ENCODE measurements around the gene ANXA10. TPM values are rescaled to one million over a fixed set of nuclear protein-coding genes. Genes with fewer than 3 reads are reported as not detected.

The ANXA10 gene
- total RNA-seq, 2 donors from 2014 or later: not detected

- ATAC-seq (no peak), DNase-seq (no peak)
- intact Hi-C loops (cut with DNase I): loop anchor here in 1 of 2 donors (10.0 kb wide), 1 partner anchor 1987 kb away; no protein-coding TSS in a partner anchor
These were observed 59.0 kb downstream of the ANXA10 start for GRCh38 chr4:168151327-168151726.

- no peak for ATAC-seq
- DNase-seq: no peak
- intact Hi-C loops (cut with DNase I): loop anchor here in 1 of 2 donors (10.0 kb wide), 1 partner anchor 1988 kb away; no protein-coding TSS in a partner anchor
These were observed 60.6 kb downstream of the ANXA10 start for GRCh38 chr4:168152837-168153500.

- DNase-seq (peak; percentile 78), ATAC-seq (peak; percentile 53 to 73)
- intact Hi-C loops (cut with DNase I): loop anchor here in 1 of 2 donors (10.0 kb wide), 1 partner anchor 1989 kb away; no protein-coding TSS in a partner anchor
These were observed 61.5 kb downstream of the ANXA10 start for GRCh38 chr4:168153596-168154440.

GRCh38 chr4:168154546-168155277 lies 62.4 kb downstream of the ANXA10 start:
- DNase-seq (no peak), ATAC-seq (no peak)
- intact Hi-C loops (cut with DNase I): loop anchor here in 1 of 2 donors (10.0 kb wide), 1 partner anchor 1990 kb away; no protein-coding TSS in a partner anchor

- no peak for ATAC-seq
- no peak for DNase-seq
- intact Hi-C loops (cut with DNase I): no loop called here
These were observed 70.3 kb downstream of the ANXA10 start for GRCh38 chr4:168162604-168163003.

GRCh38 chr4:168163106-168163505 lies 70.8 kb downstream of the ANXA10 start:
- DNase-seq (no peak), ATAC-seq (no peak)
- intact Hi-C loops (cut with DNase I): no loop called here

GRCh38 chr4:168164045-168164444 lies 71.7 kb downstream of the ANXA10 start:
- DNase-seq: no peak
- intact Hi-C loops (cut with DNase I): no loop called here
- ATAC-seq: no peak

GRCh38 chr4:168164915-168165548 lies 72.7 kb downstream of the ANXA10 start:
- intact Hi-C loops (cut with DNase I): no loop called here
- ATAC-seq (no peak), DNase-seq (no peak)

GRCh38 chr4:168167714-168168284 lies 75.5 kb downstream of the ANXA10 start:
- intact Hi-C loops (cut with DNase I): no loop called here
- no peak for DNase-seq
- ATAC-seq: no peak

- intact Hi-C loops (cut with DNase I): no loop called here
- no peak for ATAC-seq
- DNase-seq: no peak
These were observed 82.0 kb downstream of the ANXA10 start for GRCh38 chr4:168174308-168174707.

GRCh38 chr4:168177546-168178149 lies 85.3 kb downstream of the ANXA10 start:
- intact Hi-C loops (cut with DNase I): no loop called here
- no peak for ATAC-seq
- DNase-seq: no peak

GRCh38 chr4:168183717-168184571 lies 91.6 kb downstream of the ANXA10 start:
- ATAC-seq: peak in 1 of 2 donors; percentile 68
- no peak for DNase-seq
- intact Hi-C loops (cut with DNase I): loop anchor here in 1 of 2 donors (10.0 kb wide), 1 partner anchor 391 kb away; no protein-coding TSS in a partner anchor

- DNase-seq (no peak), ATAC-seq (no peak)
- intact Hi-C loops (cut with DNase I): loop anchor here in 1 of 2 donors (10.0 kb wide), 1 partner anchor 386 kb away; no protein-coding TSS in a partner anchor
These were observed 96.4 kb downstream of the ANXA10 start for GRCh38 chr4:168188754-168189153.

GRCh38 chr4:168197926-168198325 lies 105.6 kb downstream of the ANXA10 start:
- intact Hi-C loops (cut with DNase I): no loop called here
- ATAC-seq: no peak
- DNase-seq: no peak

- ATAC-seq: no peak
- DNase-seq: no peak
- intact Hi-C loops (cut with DNase I): no loop called here
These were observed 107.1 kb downstream of the ANXA10 start for GRCh38 chr4:168199260-168199957.

GRCh38 chr4:168200685-168201084 lies 108.3 kb downstream of the ANXA10 start:
- intact Hi-C loops (cut with DNase I): no loop called here
- DNase-seq: no peak
- ATAC-seq: no peak
